Measurements from ENCODE around the gene ARHGAP32.
"Not testable (repeated sequence)": the region's sequence is repeated elsewhere in the genome, so short reads cannot be mapped to it uniquely, and the experiment has no call there.

The ARHGAP32 gene

DNA sequence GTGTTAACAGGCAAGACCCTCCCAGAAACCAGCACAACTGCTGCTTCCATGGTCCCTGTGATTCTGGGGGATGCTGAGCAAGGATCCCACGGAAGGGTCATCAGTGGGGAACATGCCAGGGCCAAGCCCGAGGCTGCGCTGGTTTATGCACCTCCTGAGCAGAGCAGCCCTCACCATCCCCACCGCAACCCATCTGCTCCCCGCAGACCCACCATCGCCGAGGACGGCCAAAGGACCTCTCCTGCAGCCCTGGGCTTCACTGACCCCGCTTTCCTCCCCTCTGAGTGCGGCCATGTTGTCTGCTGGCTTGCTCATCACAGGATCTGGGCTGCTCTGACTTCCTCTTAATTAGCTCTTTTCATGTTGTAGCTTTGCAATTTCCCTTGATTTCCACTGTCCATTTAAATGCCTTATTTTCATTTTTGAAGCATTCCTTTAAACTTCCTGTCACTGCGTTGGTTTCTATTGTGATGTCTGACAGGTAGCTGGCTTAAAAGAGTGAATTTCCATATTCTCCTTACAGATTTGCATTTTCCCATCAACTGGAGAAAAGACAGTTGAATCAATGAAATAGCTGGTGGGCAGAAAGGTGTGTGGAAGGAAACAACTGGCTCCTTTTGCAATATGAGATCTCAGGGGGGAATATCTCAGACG, 264.3 kb downstream of the ARHGAP32 start:
- no peak for DNase-seq

DNA sequence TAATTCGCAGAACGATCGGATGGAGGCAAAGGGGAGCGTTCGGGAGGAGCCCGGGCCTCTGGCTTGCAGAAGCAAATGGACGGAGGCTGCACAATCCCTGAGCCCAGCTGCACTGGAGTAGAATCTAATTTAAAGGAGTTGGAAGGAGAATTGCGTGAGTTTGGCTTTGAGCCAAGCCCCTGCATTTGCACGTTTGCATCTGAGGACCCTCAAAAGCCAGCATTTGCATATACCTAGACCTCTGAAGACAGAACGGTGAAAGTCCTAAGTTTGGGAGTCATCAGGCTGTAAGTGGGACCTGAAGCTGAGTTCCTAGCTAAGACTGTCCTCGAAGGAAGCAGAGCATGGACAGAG, 265.0 kb downstream of the ARHGAP32 start:
- DNase-seq = no peak

GRCh38 chr11:128926437-128927107, 265.6 kb downstream of the ARHGAP32 start:
- DNase-seq = no peak

DNA sequence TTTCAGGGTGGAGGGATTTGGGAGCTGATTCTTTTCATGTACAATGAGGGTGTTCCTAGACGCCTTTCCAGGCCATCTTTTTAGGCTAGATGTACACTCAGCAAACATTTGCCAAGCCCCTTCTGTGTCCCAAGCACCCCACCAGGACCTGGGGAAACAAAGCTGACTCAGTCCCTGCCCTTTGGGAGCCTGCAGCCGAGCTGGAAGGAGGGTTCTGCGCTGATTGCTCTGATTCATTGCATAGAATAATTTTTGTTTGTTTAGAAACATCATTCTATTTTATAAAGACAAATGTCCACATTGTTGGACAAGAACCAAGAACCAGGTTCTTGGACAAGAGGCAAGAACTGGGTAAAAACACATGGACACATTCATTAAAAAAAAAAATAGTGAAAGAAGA, 266.1 kb downstream of the ARHGAP32 start:
- DNase-seq = no peak

- DNase-seq = no peak
Observed at GRCh38 chr11:128925250-128925600, 266.9 kb downstream of the ARHGAP32 start.

GRCh38 chr11:128924510-128925249, 267.4 kb downstream of the ARHGAP32 start:
- DNase-seq = no peak

- no peak for DNase-seq
Observed at GRCh38 chr11:128924104-128924503, 268.0 kb downstream of the ARHGAP32 start.

GRCh38 chr11:128921793-128922192, 270.3 kb downstream of the ARHGAP32 start:
- no peak for DNase-seq

DNA sequence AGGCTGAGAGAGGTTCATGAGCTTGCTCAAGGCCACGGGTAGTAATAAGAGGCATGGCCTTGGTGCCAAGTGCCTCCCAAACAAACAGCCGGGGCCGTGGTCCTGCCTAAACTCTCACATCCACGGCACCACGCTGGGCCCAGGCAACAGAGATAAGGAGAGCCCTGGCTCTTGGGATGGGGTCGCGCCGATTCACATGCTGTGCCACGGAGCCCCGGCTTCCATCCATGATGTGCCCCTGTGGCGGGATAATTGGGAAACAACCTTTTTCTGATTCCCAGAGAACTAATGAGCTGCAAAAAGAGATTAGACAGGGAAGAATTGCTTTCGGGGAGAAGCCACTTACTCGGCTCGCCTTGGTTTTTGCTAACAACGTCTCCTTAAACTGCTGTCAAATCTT, 271.5 kb downstream of the ARHGAP32 start:
- no peak for DNase-seq

GRCh38 chr11:128919635-128920034, 272.5 kb downstream of the ARHGAP32 start:
- DNase-seq = not testable (repeated sequence)

GRCh38 chr11:128919216-128919615, 272.9 kb downstream of the ARHGAP32 start:
- DNase-seq = no peak

- no peak for DNase-seq
Observed at GRCh38 chr11:128917144-128917724, 274.9 kb downstream of the ARHGAP32 start.

DNA sequence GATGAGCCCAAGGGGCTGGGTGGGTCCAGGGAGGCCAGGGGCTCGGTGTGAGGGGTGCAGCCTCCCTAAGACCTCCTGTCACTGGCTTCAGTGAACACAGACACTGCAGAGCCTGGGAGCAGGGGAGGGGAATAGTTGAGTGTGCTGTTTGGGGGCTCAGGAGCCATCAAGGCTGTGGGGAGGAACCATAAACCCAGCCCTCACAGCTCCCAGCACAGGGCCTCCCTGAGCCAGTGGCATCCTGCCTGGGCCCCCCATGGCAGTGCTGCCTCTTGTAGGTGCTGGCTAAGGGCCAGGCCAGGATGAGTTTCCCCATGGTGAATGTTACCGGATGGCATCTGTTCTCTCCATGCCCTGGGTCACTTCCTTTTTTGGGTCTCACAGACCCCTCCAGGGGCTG, 275.4 kb downstream of the ARHGAP32 start:
- no peak for DNase-seq

GRCh38 chr11:128916037-128916572, 276.0 kb downstream of the ARHGAP32 start:
- no peak for DNase-seq

GRCh38 chr11:128915149-128915521, 277.0 kb downstream of the ARHGAP32 start:
- no peak for DNase-seq

Measured in NCI-H187 treated with DMSO at 0.1 percent for 48 hours (cell line).